GM21367 (cell line): ENCODE measurements around the gene DUOX1.

Experiments used
- ATAC-seq: cut with Tn5 transposase; IDR thresholded peaks from one replicate; pipeline ENCODE4 v1.9.1; 2021; ENCODE audit not compliant: unreplicated experiment

DUOX1 gene

GRCh38 chr15:45105586-45105985, 24.2 kb upstream of the DUOX1 start:
- no peak for ATAC-seq

- no peak for ATAC-seq
Observed at GRCh38 chr15:45106002-45106790, 23.6 kb upstream of the DUOX1 start.

DNA sequence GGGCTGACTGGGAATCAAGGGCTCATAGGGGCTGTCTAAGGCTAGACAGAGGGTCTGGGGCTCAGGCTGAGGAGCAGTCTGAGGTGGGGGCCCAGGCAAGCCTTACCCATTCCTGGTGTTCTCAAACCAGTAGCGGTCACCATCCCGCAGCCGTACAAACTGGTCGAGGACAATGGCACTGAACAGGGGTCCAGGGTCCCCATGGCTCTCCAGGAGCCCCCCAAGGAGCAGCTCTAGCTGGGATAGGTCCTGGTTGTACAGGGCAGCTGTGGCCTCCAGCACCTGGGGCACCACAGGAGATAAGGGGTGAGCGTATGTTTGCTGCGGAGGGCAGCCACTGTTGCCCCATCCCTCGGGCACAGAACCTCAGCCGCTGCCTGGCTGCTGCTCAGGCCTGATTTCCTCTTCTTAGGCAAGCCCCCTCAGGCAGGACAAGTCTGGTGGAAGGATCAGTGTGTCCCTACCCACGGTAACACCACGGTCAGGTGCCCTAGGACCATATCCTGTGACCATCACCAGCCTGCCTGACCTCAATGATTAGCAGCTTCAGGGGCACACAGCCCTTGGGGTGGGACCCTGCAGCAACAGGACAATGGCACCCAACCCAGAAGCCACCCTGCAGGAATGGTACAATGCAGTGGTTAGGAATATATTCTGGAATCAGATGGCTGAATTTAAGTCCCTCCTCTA, 21.7 kb upstream of the DUOX1 start:
- ATAC-seq = no peak

- ATAC-seq = no peak
Observed at GRCh38 chr15:45110256-45110820, 19.5 kb upstream of the DUOX1 start.

GRCh38 chr15:45111390-45112142, 18.2 kb upstream of the DUOX1 start:
- ATAC-seq = no peak

DNA sequence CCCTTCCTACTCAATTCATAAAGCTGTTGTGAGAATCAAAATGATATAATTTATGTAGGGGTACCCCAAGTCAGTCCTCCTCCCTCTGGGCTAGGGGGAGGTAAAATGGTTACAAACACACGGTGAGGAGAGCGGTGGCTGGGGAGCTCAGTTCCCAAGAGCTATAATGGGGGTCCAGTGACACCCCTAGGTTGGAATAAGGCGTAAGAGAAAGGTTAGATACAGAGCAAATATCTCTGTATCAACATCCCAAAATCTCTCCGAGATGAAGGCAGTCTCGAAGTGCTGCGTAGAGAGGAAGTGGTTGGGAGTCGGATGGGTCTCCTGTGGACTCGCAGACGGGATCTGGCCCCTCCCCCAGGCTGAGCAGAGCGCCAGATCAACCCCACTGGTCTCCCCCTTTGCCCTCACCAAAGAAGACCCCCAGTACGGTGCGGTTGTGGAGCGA, 17.6 kb upstream of the DUOX1 start:
- no peak for ATAC-seq

DNA sequence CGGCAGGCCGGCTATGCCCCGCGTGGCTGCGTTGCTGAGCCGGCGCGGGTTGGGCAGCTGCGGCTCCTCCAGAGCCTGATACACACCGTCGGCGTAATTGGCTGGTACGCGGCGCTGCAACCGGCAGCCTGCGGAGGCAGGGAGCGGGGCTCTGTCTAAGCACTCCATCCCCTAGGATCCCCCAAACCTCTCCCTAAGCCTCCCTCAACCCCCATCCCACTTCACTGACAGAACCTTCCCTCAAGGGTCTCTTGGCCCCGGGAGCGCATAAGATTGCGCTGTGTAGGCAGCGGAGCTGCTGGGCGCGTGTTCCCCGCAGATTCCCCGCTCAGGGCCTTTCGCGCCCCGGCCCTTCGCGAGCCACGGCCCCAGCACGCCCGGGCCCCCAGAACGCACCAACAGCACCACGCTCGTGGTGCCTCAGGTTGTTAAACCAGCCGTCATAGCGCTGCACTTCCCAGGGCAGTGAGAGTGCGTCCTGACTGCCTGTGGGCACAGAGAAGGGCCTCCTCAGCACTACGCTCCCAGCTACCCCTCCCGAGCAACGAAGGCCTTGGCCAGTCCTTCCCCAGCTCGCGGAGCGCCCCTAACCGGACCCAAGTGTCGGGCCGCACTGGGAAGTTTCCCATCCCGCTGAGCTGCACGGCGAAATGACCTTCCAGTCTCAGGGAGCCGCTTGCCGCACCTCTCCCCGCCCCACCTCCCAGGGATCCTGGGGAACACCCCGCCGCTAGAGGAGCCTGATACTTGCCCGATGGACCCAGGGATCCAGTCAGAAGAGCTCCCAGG, 17.0 kb upstream of the DUOX1 start:
- no peak for ATAC-seq

- ATAC-seq = no peak
Observed at GRCh38 chr15:45113380-45113990, 16.3 kb upstream of the DUOX1 start.

DNA sequence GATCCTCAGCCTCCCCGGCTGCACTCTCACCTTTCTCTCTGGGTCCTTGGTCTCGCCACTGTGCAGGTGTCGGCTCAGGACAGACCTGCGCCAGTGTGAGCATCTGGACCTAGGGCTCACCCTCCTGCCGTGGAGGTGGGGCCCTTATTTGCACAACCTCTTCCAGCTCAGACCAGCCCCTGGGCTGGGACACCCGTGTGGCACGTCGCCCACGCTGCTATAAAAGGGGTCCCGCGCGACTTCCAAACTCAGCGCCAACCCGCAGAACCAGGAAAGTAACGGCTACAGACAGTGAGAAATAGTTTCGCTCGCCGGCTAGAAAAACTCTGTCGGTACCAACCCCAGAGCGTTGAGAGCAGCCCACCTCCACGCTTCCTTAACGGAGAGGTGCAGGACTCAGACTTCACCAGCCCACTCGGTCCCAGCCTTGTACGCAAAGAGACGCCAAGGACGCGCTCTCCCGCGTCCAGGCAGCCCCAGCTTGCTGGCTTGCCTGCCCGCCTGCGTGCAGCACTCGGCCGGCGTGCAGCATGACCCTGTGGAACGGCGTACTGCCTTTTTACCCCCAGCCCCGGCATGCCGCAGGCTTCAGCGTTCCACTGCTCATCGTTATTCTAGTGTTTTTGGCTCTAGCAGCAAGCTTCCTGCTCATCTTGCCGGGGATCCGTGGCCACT, 15.6 kb upstream of the DUOX1 start, which contains the start of the genes DUOX2 and DUOXA2:
TSS of gene DUOX2 (minus strand) at position 97 of the 675 bp plus-strand sequence. CDS start 761 bp downstream, outside the sequence.
TSS of gene DUOXA2 (plus strand) at position 251 of the 675 bp plus-strand sequence. CDS start at position 531, 280 bp downstream.
- ATAC-seq = no peak

GRCh38 chr15:45114751-45115085, 15.1 kb upstream of the DUOX1 start:
- no peak for ATAC-seq

DNA sequence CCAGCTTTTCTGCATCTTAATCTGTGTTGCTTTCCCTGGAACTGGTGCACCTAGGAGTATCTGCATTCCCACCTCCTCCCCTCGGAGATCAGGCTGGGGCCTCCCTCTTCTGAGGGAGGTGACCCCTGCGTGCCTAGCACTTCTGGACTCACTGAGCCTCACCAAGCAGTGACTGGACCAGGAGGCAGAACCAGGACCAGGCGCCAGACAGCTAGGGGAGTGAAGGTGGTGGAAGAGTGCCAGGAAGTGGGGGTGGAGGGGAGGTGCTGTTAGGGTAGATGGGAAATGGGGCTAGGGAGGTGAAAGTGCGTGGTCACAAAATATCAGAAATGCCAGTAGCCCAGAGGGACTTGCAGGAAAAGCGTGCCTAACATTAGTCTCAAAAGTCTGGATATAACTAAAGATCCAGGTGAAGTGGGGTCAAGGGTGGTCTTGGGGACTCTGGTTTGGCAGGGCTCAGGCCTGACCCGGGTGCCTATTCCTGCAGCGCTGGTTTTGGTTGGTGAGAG, 14.4 kb upstream of the DUOX1 start:
- ATAC-seq = no peak

- ATAC-seq = no peak
Observed at GRCh38 chr15:45116006-45116481, 13.8 kb upstream of the DUOX1 start.

DNA sequence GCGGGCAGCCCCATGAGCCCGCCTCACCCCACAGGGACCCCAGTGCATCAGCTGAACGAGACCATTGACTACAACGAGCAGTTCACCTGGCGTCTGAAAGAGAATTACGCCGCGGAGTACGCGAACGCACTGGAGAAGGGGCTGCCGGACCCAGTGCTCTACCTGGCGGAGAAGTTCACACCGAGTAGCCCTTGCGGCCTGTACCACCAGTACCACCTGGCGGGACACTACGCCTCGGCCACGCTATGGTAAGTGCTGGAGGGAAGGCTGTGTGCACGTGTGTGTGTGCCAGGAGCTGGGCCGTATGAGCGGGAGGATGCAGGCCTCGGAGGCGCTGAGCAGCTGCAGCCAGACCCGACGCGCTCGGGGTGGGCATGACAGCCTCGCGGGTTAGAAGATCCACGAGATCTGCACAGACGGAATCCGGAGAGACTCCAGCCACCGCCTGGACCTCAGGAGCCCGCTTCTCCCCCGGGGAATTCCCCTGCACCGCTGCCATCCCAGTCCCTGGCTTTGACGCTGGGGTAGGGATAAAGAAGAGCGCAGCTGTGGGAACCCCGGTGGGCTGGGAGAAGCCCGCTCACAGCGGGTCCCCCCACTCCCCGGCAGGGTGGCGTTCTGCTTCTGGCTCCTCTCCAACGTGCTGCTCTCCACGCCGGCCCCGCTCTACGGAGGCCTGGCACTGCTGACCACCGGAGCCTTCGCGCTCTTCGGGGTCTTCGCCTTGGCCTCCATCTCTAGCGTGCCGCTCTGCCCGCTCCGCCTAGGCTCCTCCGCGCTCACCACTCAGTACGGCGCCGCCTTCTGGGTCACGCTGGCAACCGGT, 13.1 kb upstream of the DUOX1 start:
- ATAC-seq = no peak

GRCh38 chr15:45117308-45118130, 12.3 kb upstream of the DUOX1 start:
- no peak for ATAC-seq

DNA sequence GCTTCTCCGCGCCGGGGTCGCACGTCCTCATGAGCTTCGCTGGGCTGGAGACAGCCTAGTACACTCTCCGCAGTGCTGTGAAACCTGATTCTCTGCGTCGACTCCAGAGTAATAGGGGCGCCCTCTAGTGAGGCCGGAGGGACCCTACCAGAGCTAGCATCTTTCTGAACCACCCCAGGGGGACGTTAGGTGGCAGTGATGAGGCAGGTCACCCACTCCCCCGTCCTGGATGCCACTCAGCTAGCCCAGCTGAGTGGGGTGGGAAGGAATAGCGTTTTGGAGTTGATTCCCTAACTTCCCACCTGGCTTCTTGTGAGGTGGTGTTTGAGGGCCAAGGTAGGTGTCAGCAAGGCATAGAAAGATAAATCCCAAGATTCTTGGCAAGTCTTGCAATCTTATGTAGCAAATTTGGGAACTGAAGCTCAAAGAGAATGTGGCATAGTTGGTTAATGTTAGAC, 11.6 kb upstream of the DUOX1 start:
- peak; percentile 87 for ATAC-seq

GRCh38 chr15:45118996-45119395, 10.8 kb upstream of the DUOX1 start:
- ATAC-seq = no peak
